Measurements from ENCODE around the gene UVSSA. TPM values are rescaled to one million over a fixed set of nuclear protein-coding genes. Genes with fewer than 3 reads are reported as not detected.
"Not testable (repeated sequence)": the region's sequence is repeated elsewhere in the genome, so short reads cannot be mapped to it uniquely, and the experiment has no call there.

Gene UVSSA
- total and polyA plus RNA-seq, 9 donors: 3.8 to 24.7 (median 15.6) TPM

DNA sequence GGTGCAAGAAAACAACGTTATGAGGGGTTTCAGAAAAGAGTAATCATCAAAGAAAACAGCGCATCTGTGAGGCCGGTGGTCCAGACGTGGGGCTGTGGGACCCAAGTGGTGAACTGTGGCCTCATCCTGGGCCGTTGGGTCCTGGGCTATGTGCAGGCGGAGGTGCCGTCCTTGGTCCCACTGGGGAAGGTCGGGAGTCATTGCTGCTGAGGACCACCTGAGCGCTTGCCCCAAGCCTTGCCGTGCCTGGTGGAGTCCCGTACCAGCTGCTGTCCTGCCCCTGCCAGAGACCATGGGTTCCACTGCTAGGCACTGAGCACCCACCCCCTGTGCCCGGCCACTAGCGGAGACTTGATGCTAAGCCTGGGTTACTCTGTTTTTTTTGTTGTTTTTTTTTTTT lies 25.5 kb upstream of the UVSSA start:
- Histone ChIP-seq H3K27ac (no peak overlapping the region), H3K4me3 (no peak overlapping the region), H3K9me3 (no peaks in the 10 kb centered on the region), H3K36me3 (no peaks in the 10 kb centered on the region), H3K27me3 (no peaks in the 10 kb centered on the region), H3K4me1 (ENCODE audit: insufficient read depth) (no peaks in the 10 kb centered on the region)
- intact Hi-C loops (cut with DNase I): no loop called here
- no peak for TF ChIP-seq POLR2A (IDR thresholded peaks at IDR 0.05)
- TF ChIP-seq EP300 (IDR thresholded peaks at IDR 0.05): no peak
- TF ChIP-seq CTCF (IDR thresholded peaks at IDR 0.05): no peak
- DNase-seq: no peak
- 89 to 97% (median 92%) methylated on average over 13 of the region's 13 CpGs for WGBS, 3 donors

GRCh38 chr4:1321946-1322650 lies 24.9 kb upstream of the UVSSA start:
- no peak for DNase-seq
- Histone ChIP-seq H3K36me3 (no peaks in the 10 kb centered on the region), H3K27ac (no peak overlapping the region), H3K4me3 (no peak overlapping the region), H3K9me3 (no peaks in the 10 kb centered on the region), H3K27me3 (no peaks in the 10 kb centered on the region), H3K4me1 (ENCODE audit: insufficient read depth) (no peaks in the 10 kb centered on the region)
- 89 to 93% (median 91%) methylated on average over 18 of the region's 18 CpGs for WGBS, 3 donors
- no peak for TF ChIP-seq CTCF (IDR thresholded peaks at IDR 0.05)
- no peak for TF ChIP-seq POLR2A (IDR thresholded peaks at IDR 0.05)
- no peak for TF ChIP-seq EP300 (IDR thresholded peaks at IDR 0.05)
- intact Hi-C loops (cut with DNase I): no loop called here

DNA sequence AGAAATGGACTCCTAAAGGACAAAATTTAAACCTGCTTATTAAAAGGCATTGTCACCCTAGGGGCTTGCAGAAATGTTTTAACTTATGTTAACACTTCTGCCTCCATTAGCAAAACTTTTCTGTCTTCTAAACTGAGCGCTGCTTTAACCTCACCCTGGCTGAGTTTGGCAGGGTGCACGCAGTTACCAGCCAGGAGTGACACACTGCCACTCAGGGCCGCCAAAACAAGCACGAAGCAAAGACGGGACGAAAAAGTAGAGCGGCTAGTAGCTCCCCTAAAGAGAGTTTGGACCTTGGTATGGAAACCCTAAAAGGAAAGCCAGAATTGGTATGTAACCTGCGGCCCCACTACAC lies 23.8 kb upstream of the UVSSA start:
- WGBS, 3 donors: 96 to 97% (median 97%) methylated on average over 8 of the region's 8 CpGs
- no peaks in the 10 kb centered on the region for H3K9me3 ChIP-seq
- no peaks in the 10 kb centered on the region for H3K4me1 ChIP-seq (ENCODE audit: insufficient read depth)
- no peaks in the 10 kb centered on the region for H3K27me3 ChIP-seq
- DNase-seq: no peak
- H3K36me3 ChIP-seq: no peaks in the 10 kb centered on the region
- no peak overlapping the region for H3K27ac ChIP-seq
- H3K4me3 ChIP-seq: no peak overlapping the region
- intact Hi-C loops (cut with DNase I): no loop called here
- TF ChIP-seq POLR2A (IDR thresholded peaks at IDR 0.05): no peak
- no peak for TF ChIP-seq CTCF (IDR thresholded peaks at IDR 0.05)
- no peak for TF ChIP-seq EP300 (IDR thresholded peaks at IDR 0.05)

DNA sequence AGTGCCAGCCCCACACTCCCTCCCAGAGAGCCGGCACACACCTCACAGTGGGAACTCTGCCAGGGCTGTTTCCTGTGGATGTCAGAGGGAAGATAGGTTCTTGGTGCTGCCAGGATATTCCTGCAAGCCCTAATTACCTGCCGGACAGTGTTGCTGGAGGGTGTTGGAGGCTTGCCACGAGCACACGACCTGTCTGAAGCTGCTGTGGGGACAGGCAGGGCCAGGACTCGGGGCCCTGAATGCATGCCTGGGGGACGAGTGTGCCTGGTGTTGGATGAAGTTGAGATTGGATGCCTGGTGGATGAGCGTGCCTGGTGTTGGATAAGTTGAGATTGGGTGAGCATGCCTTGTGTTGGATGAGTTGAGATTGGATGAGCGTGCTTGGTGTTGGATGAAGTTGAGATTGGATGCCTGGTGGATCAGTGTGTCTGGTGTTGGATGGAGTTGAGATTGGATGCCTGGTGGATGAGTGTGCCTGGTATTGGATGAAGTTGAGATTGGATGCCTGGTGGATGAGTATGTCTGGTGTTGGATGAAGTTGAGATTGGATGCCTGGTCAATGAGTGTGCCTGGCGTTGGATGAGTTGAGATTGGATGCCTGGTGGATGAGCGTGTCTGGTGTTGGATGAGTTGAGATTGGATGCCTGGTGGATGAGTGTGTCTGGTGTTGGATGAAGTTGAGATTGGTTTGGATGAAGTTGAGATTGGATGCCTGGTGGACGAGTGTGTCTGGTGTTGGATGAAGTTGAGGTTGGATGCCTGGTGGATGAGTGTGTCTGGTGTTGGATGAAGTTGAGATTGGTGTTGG lies 23.2 kb upstream of the UVSSA start:
- H3K27ac ChIP-seq: no peak overlapping the region
- intact Hi-C loops (cut with DNase I): no loop called here
- H3K4me1 ChIP-seq (ENCODE audit: insufficient read depth): no peaks in the 10 kb centered on the region
- 88 to 93% (median 90%) methylated on average over 11 of the region's 11 CpGs for WGBS, 3 donors
- no peaks in the 10 kb centered on the region for H3K27me3 ChIP-seq
- H3K9me3 ChIP-seq: no peaks in the 10 kb centered on the region
- no peak overlapping the region for H3K4me3 ChIP-seq
- no peak for TF ChIP-seq POLR2A (IDR thresholded peaks at IDR 0.05)
- TF ChIP-seq CTCF (IDR thresholded peaks at IDR 0.05): no peak
- TF ChIP-seq EP300 (IDR thresholded peaks at IDR 0.05): no peak
- DNase-seq: no peak
- H3K36me3 ChIP-seq: no peaks in the 10 kb centered on the region

GRCh38 chr4:1324443-1325175 lies 22.4 kb upstream of the UVSSA start:
- H3K4me3 ChIP-seq; H3K27me3 ChIP-seq; H3K27ac ChIP-seq; H3K36me3 ChIP-seq; H3K9me3 ChIP-seq; DNase-seq; intact Hi-C loops (cut with DNase I); H3K4me1 ChIP-seq (ENCODE audit: insufficient read depth): not testable (repeated sequence)
- 93 to 94% (median 93%) methylated on average over 20 of the region's 20 CpGs for WGBS, 3 donors

Measured in ovary (tissue), 9 donors.